Mesenchymal stem cell (in vitro differentiated cells and primary cell): ENCODE results near the gene SRSF1. TPM values are rescaled to one million over a fixed set of nuclear protein-coding genes. Genes with fewer than 3 reads are reported as not detected.

Experiments used
- DNase-seq: peaks from one replicate; pipeline ENCODE4 v3.0.0-alpha.2; 2013
- H2AFZ ChIP-seq: one replicate; pipeline ENCODE4 v1.6.1; 2013; ENCODE audit warnings: low read depth, mild to moderate bottlenecking, control low read depth, inconsistent platforms, low read length, moderate library complexity
- H2AK5ac ChIP-seq: 2 replicates; pipeline ENCODE4 v1.6.1; 2013; ENCODE audit warnings: low read length, moderate library complexity, mild to moderate bottlenecking, inconsistent platforms; ENCODE audit not compliant: severe bottlenecking
- H2BK120ac ChIP-seq: one replicate; pipeline ENCODE4 v1.6.1; 2013; ENCODE audit warnings: low read depth, mild to moderate bottlenecking, inconsistent platforms, low read length, moderate library complexity
- H2BK12ac ChIP-seq, 2 experiments: one replicate each; pipeline ENCODE4 v1.6.1; 2013; ENCODE audit warnings: inconsistent platforms in 2 of 2, low read length in 2 of 2, mild to moderate bottlenecking in 2 of 2, moderate library complexity in 2 of 2, control low read depth in 1 of 2
- H2BK15ac ChIP-seq: one replicate; pipeline ENCODE4 v1.6.1; 2013; ENCODE audit warnings: mild to moderate bottlenecking, low read depth, inconsistent platforms; ENCODE audit not compliant: poor library complexity, severe bottlenecking
- H2BK5ac ChIP-seq: 2 replicates; pipeline ENCODE4 v1.6.1; 2013; ENCODE audit warnings: low read depth, mild to moderate bottlenecking, low read length, control low read depth, inconsistent platforms; ENCODE audit not compliant: poor library complexity, severe bottlenecking
- H3K14ac ChIP-seq, 2 experiments: one replicate each; pipeline ENCODE4 v1.6.1; 2013; ENCODE audit warnings: inconsistent platforms in 2 of 2, low read length in 2 of 2, control low read depth in 1 of 2, mild to moderate bottlenecking in 1 of 2, moderate library complexity in 1 of 2
- H3K18ac ChIP-seq, 2 experiments: one replicate each; pipeline ENCODE4 v1.6.1; 2013; ENCODE audit warnings: inconsistent platforms in 2 of 2, low read length in 2 of 2, control low read depth in 1 of 2, low read depth in 1 of 2, mild to moderate bottlenecking in 1 of 2
- H3K23ac ChIP-seq, 2 experiments: one replicate each; pipeline ENCODE4 v1.6.1; 2013; ENCODE audit warnings: inconsistent platforms in 2 of 2, low read length in 2 of 2, mild to moderate bottlenecking in 2 of 2, moderate library complexity in 2 of 2, control low read depth in 1 of 2
- H3K27ac ChIP-seq: 2 replicates; pipeline ENCODE4 v1.5.1; 2013; ENCODE audit warnings: mild to moderate bottlenecking, moderate library complexity, low read length, control low read depth, inconsistent platforms; ENCODE audit not compliant: poor library complexity, severe bottlenecking
- H3K27me3 ChIP-seq, 2 experiments: 2 replicates each; pipeline versions ENCODE4 v1.6.1 to v1.7.0; 2013; ENCODE audit warnings: low read length in 2 of 2, mild to moderate bottlenecking in 2 of 2, moderate library complexity in 2 of 2, control low read depth in 1 of 2, inconsistent platforms in 1 of 2; ENCODE audit not compliant: control insufficient read depth in 1 of 2, insufficient read depth in 1 of 2
- H3K36me3 ChIP-seq, 2 experiments: 2 replicates each; pipeline versions ENCODE4 v1.6.1 to v1.7.0; 2013; ENCODE audit warnings: low read length in 2 of 2, control low read depth in 1 of 2, inconsistent platforms in 1 of 2, low read depth in 1 of 2, mild to moderate bottlenecking in 1 of 2; ENCODE audit not compliant: insufficient read depth in 2 of 2, control insufficient read depth in 1 of 2
- H3K4ac ChIP-seq, 2 experiments: one replicate each; pipeline ENCODE4 v1.6.1; 2013; ENCODE audit warnings: inconsistent platforms in 2 of 2, low read length in 2 of 2, mild to moderate bottlenecking in 2 of 2, moderate library complexity in 2 of 2, control low read depth in 1 of 2, low read depth in 1 of 2
- H3K4me1 ChIP-seq: 2 replicates; pipeline ENCODE4 v1.6.1; 2013; ENCODE audit warnings: low read depth, low read length, control low read depth; ENCODE audit not compliant: control insufficient read depth, insufficient read depth
- H3K4me2 ChIP-seq: 2 replicates; pipeline ENCODE4 v1.6.1; 2013; ENCODE audit warnings: low read length, mild to moderate bottlenecking, inconsistent platforms; ENCODE audit not compliant: poor library complexity, severe bottlenecking
- H3K4me3 ChIP-seq, 2 experiments: 2 replicates each; pipeline versions ENCODE4 v1.5.1 to v1.7.0; 2013; ENCODE audit warnings: low read length in 2 of 2, mild to moderate bottlenecking in 2 of 2, control low read depth in 1 of 2, low read depth in 1 of 2; ENCODE audit not compliant: insufficient read depth in 1 of 2
- H3K79me1 ChIP-seq: replicated peaks from 2 replicates; pipeline ENCODE4 v1.6.1; 2013; ENCODE audit warnings: mild to moderate bottlenecking, control low read depth, low read length, inconsistent platforms; ENCODE audit not compliant: poor library complexity, severe bottlenecking
- H3K9ac ChIP-seq: 2 replicates; pipeline ENCODE4 v1.7.0; 2013; ENCODE audit warnings: mild to moderate bottlenecking, low read length, moderate library complexity
- H3K9me3 ChIP-seq: 2 replicates; pipeline ENCODE4 v1.7.0; 2013; ENCODE audit warnings: mild to moderate bottlenecking, low read length; ENCODE audit not compliant: control insufficient read depth
- H4K8ac ChIP-seq: one replicate; pipeline ENCODE4 v1.6.1; 2013; ENCODE audit warnings: inconsistent platforms, mild to moderate bottlenecking, low read length, moderate library complexity
- H4K91ac ChIP-seq: one replicate; pipeline ENCODE4 v1.6.1; 2013; ENCODE audit warnings: mild to moderate bottlenecking, low read length, inconsistent platforms
- WGBS: methylation state at CpG from one replicate; pipeline ENCODE4 v1.1.7; 2013; ENCODE audit warnings: mixed read lengths; 5-methylcytosine and 5-hydroxymethylcytosine counted together
- polyA plus RNA-seq, 2 experiments: library from polyadenylated mRNA; stranded (reverse); fragments of 200-250 nt; gene quantifications; one replicate each; pipeline ENCODE4 v1.2.3, GENCODE V29; 2013

The SRSF1 gene, protein sequence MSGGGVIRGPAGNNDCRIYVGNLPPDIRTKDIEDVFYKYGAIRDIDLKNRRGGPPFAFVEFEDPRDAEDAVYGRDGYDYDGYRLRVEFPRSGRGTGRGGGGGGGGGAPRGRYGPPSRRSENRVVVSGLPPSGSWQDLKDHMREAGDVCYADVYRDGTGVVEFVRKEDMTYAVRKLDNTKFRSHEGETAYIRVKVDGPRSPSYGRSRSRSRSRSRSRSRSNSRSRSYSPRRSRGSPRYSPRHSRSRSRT
- polyA plus RNA-seq (2013, experiment 1 of 2) = 121 TPM
- 123 TPM for polyA plus RNA-seq (2013, experiment 2 of 2)

GRCh38 chr17:58006924-58007780 lies at the start of gene SRSF1:
Gene SRSF1, minus strand, starts transcription at chr17:58007246. Its CDS starts 109 bp downstream, at chr17:58007137.
- Histone ChIP-seq H3K18ac (peak within 1 kb of the TSS; percentile 71 to 93), H3K23ac (peak within 1 kb of the TSS in 1 of 2 experiments; percentile 70), H2BK5ac (peak within 1 kb of the TSS; percentile 51), H4K91ac (peak within 1 kb of the TSS; percentile 74), H2BK120ac (peak within 1 kb of the TSS; percentile 3), H3K4me3 (peak within 1 kb of the TSS; percentile 73 to 98), H3K4ac (peak within 1 kb of the TSS; percentile 54 to 100), H3K9ac (peak within 1 kb of the TSS; percentile 100), H3K27me3 (no peaks in the 10 kb centered on the region), H2BK15ac (peak within 1 kb of the TSS; percentile 37), H3K4me2 (peak within 1 kb of the TSS; percentile 97), H3K36me3 (peaks cover 6 to 50% of the 10 kb centered on the region in 2 experiments), H3K14ac (peak within 1 kb of the TSS in 1 of 2 experiments; percentile 82), H3K4me1 (peaks cover 7% of the 10 kb centered on the region), H2AK5ac (peak within 1 kb of the TSS; percentile 27), H3K27ac (peak within 1 kb of the TSS; percentile 92), H4K8ac (peak within 1 kb of the TSS; percentile 45), H3K9me3 (no peaks in the 10 kb centered on the region), H2AFZ (peak within 1 kb of the TSS; percentile 87), H2BK12ac (peak within 1 kb of the TSS in 1 of 2 experiments; percentile 12), H3K79me1 (peaks cover 5% of the 10 kb centered on the region)
- DNase-seq = peak; percentile 98
- WGBS = under 1% methylated on average over 86 of the region's 86 CpGs

GRCh38 chr17:58056476-58056875 lies 49.4 kb upstream of the SRSF1 start:
- no peak overlapping the region for H4K8ac ChIP-seq
- no peak overlapping the region for H2AFZ ChIP-seq
- H2AK5ac ChIP-seq = no peak overlapping the region
- H2BK15ac ChIP-seq = no peak overlapping the region
- no peak overlapping the region for H3K4ac ChIP-seq
- H3K9ac ChIP-seq = no peak overlapping the region
- no peak overlapping the region for H3K4me3 ChIP-seq
- no peak overlapping the region for H3K23ac ChIP-seq
- no peak overlapping the region for H4K91ac ChIP-seq
- H3K18ac ChIP-seq = no peak overlapping the region
- no peaks in the 10 kb centered on the region for H3K79me1 ChIP-seq
- no peaks in the 10 kb centered on the region for H3K4me1 ChIP-seq
- H3K36me3 ChIP-seq = no peaks in the 10 kb centered on the region
- H3K4me2 ChIP-seq = no peak overlapping the region
- H2BK12ac ChIP-seq = no peak overlapping the region
- no peak overlapping the region for H3K14ac ChIP-seq
- H2BK120ac ChIP-seq = no peak overlapping the region
- no peak overlapping the region for H2BK5ac ChIP-seq
- DNase-seq = no peak
- H3K27me3 ChIP-seq = peaks cover 39 to 63% of the 10 kb centered on the region in 2 experiments
- H3K27ac ChIP-seq = no peak overlapping the region
- no peaks in the 10 kb centered on the region for H3K9me3 ChIP-seq

GRCh38 chr17:58054641-58055040 lies 47.6 kb upstream of the SRSF1 start:
- DNase-seq = no peak
- Histone ChIP-seq H3K23ac (no peak overlapping the region), H3K4me3 (no peak overlapping the region), H3K4me1 (no peaks in the 10 kb centered on the region), H2BK15ac (no peak overlapping the region), H3K79me1 (no peaks in the 10 kb centered on the region), H3K4me2 (no peak overlapping the region), H2BK5ac (no peak overlapping the region), H3K27me3 (peaks cover 37 to 58% of the 10 kb centered on the region in 2 experiments), H3K14ac (no peak overlapping the region), H3K36me3 (no peaks in the 10 kb centered on the region), H4K8ac (no peak overlapping the region), H3K9me3 (no peaks in the 10 kb centered on the region), H3K9ac (no peak overlapping the region), H3K4ac (no peak overlapping the region), H2AK5ac (no peak overlapping the region), H3K27ac (no peak overlapping the region), H2BK12ac (no peak overlapping the region), H2AFZ (no peak overlapping the region), H3K18ac (no peak overlapping the region), H4K91ac (no peak overlapping the region), H2BK120ac (no peak overlapping the region)
- WGBS = 77% methylated on average over 6 of the region's 6 CpGs
